ENCODE results near the gene BEX3. TPM values are rescaled to one million over a fixed set of nuclear protein-coding genes. Genes with fewer than 3 reads are reported as not detected.

Gene BEX3
- total and polyA plus RNA-seq, 8 donors: 1.2 to 146 (median 57.3) TPM

DNA sequence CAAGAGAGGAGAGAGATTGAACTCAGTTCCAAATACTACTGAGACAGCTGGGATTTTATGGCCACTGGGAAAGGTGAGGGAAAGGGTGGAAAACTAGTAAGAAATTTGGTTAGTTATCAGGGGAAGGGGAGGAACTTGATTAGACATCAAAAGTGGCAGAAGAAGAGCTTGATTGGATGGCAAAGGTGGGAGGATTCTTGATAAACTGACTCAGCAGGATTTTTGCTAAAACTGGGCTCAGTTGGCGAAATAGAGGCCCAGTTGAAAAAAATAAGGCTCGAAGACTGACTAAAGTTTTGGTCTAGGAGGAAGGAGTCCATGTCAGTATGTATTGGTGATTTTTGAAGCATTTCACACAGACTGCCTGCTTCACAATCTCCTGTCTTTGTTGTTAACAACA is 10.0 kb downstream of the BEX3 start:
- H3K27ac ChIP-seq: no peak overlapping the region
- H3K36me3 ChIP-seq: no peaks in the 10 kb centered on the region
- H3K9me3 ChIP-seq: no peaks in the 10 kb centered on the region
- no peak for DNase-seq
- H3K27me3 ChIP-seq: no peaks in the 10 kb centered on the region
- TF ChIP-seq, protein P1, sequence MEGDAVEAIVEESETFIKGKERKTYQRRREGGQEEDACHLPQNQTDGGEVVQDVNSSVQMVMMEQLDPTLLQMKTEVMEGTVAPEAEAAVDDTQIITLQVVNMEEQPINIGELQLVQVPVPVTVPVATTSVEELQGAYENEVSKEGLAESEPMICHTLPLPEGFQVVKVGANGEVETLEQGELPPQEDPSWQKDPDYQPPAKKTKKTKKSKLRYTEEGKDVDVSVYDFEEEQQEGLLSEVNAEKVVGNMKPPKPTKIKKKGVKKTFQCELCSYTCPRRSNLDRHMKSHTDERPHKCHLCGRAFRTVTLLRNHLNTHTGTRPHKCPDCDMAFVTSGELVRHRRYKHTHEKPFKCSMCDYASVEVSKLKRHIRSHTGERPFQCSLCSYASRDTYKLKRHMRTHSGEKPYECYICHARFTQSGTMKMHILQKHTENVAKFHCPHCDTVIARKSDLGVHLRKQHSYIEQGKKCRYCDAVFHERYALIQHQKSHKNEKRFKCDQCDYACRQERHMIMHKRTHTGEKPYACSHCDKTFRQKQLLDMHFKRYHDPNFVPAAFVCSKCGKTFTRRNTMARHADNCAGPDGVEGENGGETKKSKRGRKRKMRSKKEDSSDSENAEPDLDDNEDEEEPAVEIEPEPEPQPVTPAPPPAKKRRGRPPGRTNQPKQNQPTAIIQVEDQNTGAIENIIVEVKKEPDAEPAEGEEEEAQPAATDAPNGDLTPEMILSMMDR (IDR thresholded peaks at IDR 0.05): no peak
- TF ChIP-seq POLR2AphosphoS5 (IDR thresholded peaks at IDR 0.05) (no peak), POLR2A (IDR thresholded peaks at IDR 0.05) (no peak), EP300 (IDR thresholded peaks at IDR 0.05) (no peak)
- H3K4me1 ChIP-seq: no peaks in the 10 kb centered on the region
- intact Hi-C loops (cut with DNase I; ENCODE audit: low total_unique reads): no loop called here
- 63 to 100% (median 89%) methylated on average over 2 of the region's 2 CpGs for WGBS, 5 donors
- H3K4me3 ChIP-seq: no peak overlapping the region

DNA sequence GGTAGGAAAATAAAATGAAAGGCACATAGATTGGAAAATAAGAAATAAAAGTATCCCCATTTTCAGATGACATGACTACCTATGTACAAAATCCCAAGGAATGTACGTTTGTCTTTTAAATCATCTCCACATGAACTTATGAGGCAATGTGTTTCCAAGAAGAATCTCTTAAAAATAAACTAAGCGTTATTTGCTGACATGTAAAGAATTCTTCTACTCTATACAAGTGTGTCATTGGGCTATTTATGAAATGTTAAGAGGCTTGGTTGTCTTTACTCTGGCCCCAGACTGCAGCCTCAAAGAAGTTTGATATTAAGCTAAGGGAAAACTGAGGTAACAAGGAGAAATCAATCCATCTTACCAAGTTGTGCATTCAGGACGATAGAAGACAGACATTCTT is 17.1 kb downstream of the BEX3 start:
- intact Hi-C loops (cut with DNase I; ENCODE audit: low total_unique reads): no loop called here
- Histone ChIP-seq H3K4me3 (no peak overlapping the region), H3K4me1 (no peaks in the 10 kb centered on the region), H3K36me3 (no peaks in the 10 kb centered on the region), H3K9me3 (no peaks in the 10 kb centered on the region), H3K27me3 (peaks cover 0 to 3% (median 0%) of the 10 kb centered on the region in 3 donors), H3K27ac (no peak overlapping the region)
- no peak for TF ChIP-seq POLR2A (IDR thresholded peaks at IDR 0.05)
- TF ChIP-seq POLR2AphosphoS5 (IDR thresholded peaks at IDR 0.05): no peak
- TF ChIP-seq, protein P1 (IDR thresholded peaks at IDR 0.05): no peak
- TF ChIP-seq EP300 (IDR thresholded peaks at IDR 0.05): no peak
- 60 to 78% (median 63%) methylated on average over 3 of the region's 3 CpGs for WGBS, 5 donors
- no peak for DNase-seq

DNA sequence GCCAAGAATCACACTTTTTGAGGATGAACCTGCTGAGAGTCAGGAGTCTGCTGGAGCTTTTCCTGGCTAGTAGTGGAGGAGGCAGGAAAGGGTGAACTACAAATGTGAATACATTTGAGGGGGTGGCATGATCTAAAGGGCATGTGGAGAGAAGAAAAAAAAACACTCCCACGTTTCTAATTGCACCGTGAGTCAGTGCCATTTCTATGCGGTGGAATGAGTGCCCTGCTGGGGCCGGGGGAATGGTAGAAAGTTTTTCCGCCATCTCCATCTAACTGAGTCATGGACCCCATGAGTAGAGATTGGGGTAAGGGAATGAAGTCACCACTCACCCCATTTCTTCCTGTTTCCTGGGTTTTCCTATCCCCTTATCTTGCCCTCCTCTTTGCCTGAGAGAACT is 19.8 kb downstream of the BEX3 start:
- no peak for DNase-seq
- H3K4me1 ChIP-seq: no peaks in the 10 kb centered on the region
- H3K27me3 ChIP-seq: peaks cover 0 to 3% (median 0%) of the 10 kb centered on the region in 3 donors
- no peaks in the 10 kb centered on the region for H3K9me3 ChIP-seq
- intact Hi-C loops (cut with DNase I; ENCODE audit: low total_unique reads): no loop called here
- TF ChIP-seq POLR2A (IDR thresholded peaks at IDR 0.05) (no peak), EP300 (IDR thresholded peaks at IDR 0.05) (no peak), POLR2AphosphoS5 (IDR thresholded peaks at IDR 0.05) (no peak)
- TF ChIP-seq, protein P1 (IDR thresholded peaks at IDR 0.05): no peak
- no peak overlapping the region for H3K27ac ChIP-seq
- no peaks in the 10 kb centered on the region for H3K36me3 ChIP-seq
- no peak overlapping the region for H3K4me3 ChIP-seq
- 70 to 81% (median 76%) methylated on average over 5 of the region's 5 CpGs for WGBS, 5 donors

DNA sequence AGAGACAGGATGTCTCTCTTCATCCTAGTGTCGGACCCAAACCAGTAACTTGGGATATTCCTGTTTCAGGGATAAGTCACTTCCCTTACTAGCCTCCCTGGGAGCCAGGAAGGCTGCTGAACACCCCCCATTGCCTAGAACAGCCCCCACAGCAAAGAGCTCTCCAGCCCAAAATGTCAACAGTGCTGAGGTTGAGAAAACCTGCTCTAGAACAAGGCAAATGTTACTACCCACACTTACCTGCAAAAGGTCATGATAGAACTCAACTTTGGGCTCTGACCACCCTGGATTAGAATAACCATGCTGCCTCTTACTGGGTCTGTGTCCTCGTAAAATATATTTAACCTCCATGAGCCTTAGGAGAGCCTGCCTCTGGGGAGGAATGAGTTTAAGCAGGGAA is 20.3 kb downstream of the BEX3 start:
- no peaks in the 10 kb centered on the region for H3K36me3 ChIP-seq
- WGBS, 5 donors: 60 to 96% (median 77%) methylated on average over 1 to 2 of the region's 2 CpGs
- no peaks in the 10 kb centered on the region for H3K9me3 ChIP-seq
- no peak overlapping the region for H3K4me3 ChIP-seq
- no peaks in the 10 kb centered on the region for H3K4me1 ChIP-seq
- intact Hi-C loops (cut with DNase I; ENCODE audit: low total_unique reads): no loop called here
- H3K27me3 ChIP-seq: peaks cover 0 to 3% (median 0%) of the 10 kb centered on the region in 3 donors
- H3K27ac ChIP-seq: no peak overlapping the region
- no peak for DNase-seq
- TF ChIP-seq POLR2AphosphoS5 (IDR thresholded peaks at IDR 0.05) (no peak), POLR2A (IDR thresholded peaks at IDR 0.05) (no peak), EP300 (IDR thresholded peaks at IDR 0.05) (no peak)
- TF ChIP-seq, protein P1 (IDR thresholded peaks at IDR 0.05): no peak
